ENCODE data around the gene PCDH15.

DNA sequence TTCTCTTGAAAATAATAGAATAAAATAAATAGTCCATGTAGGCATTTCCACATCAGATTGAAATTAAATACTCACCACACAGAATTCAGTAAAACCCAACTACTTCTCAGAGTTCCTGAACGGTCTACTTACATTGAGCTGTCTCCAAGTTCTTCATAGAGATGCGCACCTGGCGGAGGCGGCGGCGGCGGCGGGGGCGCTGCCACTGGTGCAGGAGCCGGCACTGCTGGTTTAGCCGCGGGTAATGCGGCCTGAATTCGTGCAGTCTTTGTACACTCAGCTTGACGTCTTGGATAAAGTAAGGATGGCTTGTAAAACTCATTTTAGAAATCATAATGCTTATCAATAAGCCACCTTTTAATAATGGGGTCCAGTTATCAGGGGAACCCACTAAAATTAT lies 973.8 kb downstream of the PCDH15 start:
- TF ChIP-seq, protein P1, sequence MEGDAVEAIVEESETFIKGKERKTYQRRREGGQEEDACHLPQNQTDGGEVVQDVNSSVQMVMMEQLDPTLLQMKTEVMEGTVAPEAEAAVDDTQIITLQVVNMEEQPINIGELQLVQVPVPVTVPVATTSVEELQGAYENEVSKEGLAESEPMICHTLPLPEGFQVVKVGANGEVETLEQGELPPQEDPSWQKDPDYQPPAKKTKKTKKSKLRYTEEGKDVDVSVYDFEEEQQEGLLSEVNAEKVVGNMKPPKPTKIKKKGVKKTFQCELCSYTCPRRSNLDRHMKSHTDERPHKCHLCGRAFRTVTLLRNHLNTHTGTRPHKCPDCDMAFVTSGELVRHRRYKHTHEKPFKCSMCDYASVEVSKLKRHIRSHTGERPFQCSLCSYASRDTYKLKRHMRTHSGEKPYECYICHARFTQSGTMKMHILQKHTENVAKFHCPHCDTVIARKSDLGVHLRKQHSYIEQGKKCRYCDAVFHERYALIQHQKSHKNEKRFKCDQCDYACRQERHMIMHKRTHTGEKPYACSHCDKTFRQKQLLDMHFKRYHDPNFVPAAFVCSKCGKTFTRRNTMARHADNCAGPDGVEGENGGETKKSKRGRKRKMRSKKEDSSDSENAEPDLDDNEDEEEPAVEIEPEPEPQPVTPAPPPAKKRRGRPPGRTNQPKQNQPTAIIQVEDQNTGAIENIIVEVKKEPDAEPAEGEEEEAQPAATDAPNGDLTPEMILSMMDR (conservative IDR thresholded peaks at IDR 0.05; ENCODE audit: low read depth in 2 of 2) = no peak
- TF ChIP-seq EZH2 (IDR thresholded peaks at IDR 0.05; ENCODE audit: low read depth, unreplicated experiment) (no peak), POLR2AphosphoS5 (IDR thresholded peaks at IDR 0.05; ENCODE audit: low read depth) (no peak), JUNB (IDR thresholded peaks at IDR 0.05; ENCODE audit: unreplicated experiment) (no peak), EZH2phosphoT487 (IDR thresholded peaks at IDR 0.05; ENCODE audit: unreplicated experiment) (no peak), ZNF114 (CRISPR knock-in tag; IDR thresholded peaks at IDR 0.05) (no peak)
- TF ChIP-seq, protein P2, sequence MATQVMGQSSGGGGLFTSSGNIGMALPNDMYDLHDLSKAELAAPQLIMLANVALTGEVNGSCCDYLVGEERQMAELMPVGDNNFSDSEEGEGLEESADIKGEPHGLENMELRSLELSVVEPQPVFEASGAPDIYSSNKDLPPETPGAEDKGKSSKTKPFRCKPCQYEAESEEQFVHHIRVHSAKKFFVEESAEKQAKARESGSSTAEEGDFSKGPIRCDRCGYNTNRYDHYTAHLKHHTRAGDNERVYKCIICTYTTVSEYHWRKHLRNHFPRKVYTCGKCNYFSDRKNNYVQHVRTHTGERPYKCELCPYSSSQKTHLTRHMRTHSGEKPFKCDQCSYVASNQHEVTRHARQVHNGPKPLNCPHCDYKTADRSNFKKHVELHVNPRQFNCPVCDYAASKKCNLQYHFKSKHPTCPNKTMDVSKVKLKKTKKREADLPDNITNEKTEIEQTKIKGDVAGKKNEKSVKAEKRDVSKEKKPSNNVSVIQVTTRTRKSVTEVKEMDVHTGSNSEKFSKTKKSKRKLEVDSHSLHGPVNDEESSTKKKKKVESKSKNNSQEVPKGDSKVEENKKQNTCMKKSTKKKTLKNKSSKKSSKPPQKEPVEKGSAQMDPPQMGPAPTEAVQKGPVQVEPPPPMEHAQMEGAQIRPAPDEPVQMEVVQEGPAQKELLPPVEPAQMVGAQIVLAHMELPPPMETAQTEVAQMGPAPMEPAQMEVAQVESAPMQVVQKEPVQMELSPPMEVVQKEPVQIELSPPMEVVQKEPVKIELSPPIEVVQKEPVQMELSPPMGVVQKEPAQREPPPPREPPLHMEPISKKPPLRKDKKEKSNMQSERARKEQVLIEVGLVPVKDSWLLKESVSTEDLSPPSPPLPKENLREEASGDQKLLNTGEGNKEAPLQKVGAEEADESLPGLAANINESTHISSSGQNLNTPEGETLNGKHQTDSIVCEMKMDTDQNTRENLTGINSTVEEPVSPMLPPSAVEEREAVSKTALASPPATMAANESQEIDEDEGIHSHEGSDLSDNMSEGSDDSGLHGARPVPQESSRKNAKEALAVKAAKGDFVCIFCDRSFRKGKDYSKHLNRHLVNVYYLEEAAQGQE (IDR thresholded peaks at IDR 0.05; ENCODE audit: unreplicated experiment) = no peak
- TF ChIP-seq, protein P3, sequence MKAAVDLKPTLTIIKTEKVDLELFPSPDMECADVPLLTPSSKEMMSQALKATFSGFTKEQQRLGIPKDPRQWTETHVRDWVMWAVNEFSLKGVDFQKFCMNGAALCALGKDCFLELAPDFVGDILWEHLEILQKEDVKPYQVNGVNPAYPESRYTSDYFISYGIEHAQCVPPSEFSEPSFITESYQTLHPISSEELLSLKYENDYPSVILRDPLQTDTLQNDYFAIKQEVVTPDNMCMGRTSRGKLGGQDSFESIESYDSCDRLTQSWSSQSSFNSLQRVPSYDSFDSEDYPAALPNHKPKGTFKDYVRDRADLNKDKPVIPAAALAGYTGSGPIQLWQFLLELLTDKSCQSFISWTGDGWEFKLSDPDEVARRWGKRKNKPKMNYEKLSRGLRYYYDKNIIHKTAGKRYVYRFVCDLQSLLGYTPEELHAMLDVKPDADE (IDR thresholded peaks at IDR 0.05) = no peak
